Iris pigment epithelial cell (primary cell): ENCODE data around the gene MINK1.
"Not testable (repeated sequence)": the region's sequence is repeated elsewhere in the genome, so short reads cannot be mapped to it uniquely, and the experiment has no call there.

Experiments
- DNase-seq: peaks from one replicate; pipeline ENCODE4 v3.0.0-alpha.2; 2011; ENCODE audit warnings: low read depth

Gene MINK1

GRCh38 chr17:4811471-4811870 lies 21.7 kb upstream of the MINK1 start:
- DNase-seq, result no peak

DNA sequence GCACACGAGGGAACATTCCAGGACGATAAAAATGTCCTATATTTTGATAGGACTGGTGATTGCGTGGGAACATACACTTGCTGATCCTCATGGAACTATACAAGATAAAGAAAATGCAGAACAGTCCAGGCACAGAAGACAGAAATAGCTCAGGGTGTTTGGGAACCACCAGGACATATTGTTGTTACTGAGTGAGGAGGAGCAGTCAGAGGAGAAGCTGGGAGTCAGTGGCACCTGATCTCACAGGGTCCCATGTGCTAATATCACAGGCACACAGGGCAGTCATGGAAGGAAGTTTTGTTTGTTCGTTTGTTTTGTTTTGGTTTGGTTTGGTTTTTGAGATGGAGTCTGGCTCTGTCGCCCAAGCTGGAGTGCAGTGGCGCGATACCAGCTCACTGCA lies 20.4 kb upstream of the MINK1 start:
- DNase-seq, result no peak

- no peak for DNase-seq
These were observed 18.0 kb upstream of the MINK1 start for GRCh38 chr17:4815043-4815675.

- DNase-seq, result no peak
These were observed 16.3 kb upstream of the MINK1 start for GRCh38 chr17:4816826-4817225.

GRCh38 chr17:4818276-4818675 lies 14.9 kb upstream of the MINK1 start:
- no peak for DNase-seq

- no peak for DNase-seq
These were observed 10.3 kb upstream of the MINK1 start for GRCh38 chr17:4822835-4823234.

DNA sequence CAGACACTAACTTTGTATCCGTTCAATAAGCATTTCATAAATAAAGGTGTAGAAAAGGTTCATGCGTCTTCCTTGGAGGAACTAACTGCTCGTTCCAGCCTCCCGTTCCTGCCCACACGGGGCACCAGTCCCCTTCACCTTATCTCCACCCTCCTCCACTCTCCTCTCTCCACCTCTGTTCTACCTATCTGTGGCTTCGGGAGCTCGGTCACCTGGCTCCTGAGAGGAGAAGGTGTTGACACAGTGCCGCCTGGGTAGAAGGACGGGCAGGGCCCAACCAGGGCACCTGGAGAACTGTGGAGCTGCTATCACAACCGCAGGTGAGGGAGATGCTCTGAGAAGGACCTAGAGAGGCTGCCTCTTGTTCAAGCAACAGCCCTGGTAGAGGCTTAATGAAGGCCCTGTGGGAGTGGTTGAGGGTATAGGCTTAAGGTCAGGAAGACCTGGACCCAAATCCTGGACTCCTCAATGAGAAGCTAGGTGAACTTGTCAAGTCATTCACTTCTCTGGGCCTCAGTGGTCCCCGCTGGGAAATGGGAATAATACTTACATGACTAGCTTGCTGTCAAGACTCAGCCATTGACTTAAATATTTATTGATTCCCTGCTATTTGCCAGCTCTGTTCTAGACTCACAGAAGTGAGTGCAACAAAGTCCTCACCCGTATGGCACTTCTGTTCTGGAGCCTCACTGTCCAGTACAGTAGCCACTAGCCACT lies 9.6 kb upstream of the MINK1 start:
- no peak for DNase-seq

- no peak for DNase-seq
These were observed 5.7 kb upstream of the MINK1 start for GRCh38 chr17:4827399-4827798.

DNA sequence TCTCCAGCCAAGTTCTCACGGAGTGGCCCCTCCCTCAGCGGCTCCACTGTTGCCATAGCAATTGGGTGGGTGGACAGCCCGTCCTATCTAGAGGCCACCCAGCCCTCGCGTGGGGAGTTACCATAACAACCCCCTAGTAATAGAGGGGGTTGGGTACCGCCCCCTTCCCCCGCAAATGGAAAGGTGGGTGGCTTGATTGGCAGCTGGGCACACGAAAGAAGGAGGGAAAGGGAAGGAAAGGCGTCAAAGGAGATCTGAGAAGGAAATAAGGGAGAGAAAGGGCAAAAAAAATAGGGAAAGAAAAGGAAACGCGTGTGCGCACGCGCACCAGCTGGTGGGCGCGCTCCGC lies 337 bp upstream of the MINK1 start:
- not testable (repeated sequence) for DNase-seq

DNA sequence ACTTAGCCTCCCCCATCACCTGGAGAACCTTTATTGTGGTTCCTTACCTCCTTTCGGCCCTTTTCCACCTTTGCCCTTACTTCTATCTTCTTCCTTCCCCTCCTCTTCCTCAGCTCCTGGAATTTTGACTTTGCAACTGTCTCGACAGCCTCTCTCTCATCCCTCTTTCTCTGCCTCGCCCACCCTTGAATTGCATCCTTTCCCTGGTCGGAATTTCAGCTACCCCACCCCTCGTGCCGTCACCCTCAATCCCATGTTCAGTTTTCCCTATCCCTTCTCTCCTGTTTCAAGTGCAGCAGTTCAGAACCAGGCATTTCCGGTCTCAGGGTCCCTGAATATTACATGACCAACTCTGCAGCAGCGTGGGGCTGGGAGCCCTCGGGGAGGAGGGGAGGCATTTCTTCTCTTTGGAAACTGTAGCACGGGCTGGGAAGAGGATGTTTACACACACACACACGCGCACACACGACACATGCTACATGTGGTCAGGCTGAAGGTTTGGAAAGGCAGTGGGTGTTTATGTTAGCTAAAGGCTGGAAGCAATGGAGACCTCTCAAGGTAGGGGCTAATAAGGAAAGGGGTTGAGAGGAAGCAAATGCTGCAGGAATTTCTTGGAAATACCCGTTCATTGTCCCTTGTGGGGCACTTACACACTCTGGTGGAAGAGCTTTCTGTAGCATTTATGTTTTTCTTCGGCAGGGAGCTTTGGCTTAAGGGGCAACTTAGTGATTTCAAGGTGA lies 971 bp downstream of the MINK1 start:
- peak; percentile 66 for DNase-seq

- no peak for DNase-seq
These were observed 1.5 kb downstream of the MINK1 start for GRCh38 chr17:4834681-4835020.

DNA sequence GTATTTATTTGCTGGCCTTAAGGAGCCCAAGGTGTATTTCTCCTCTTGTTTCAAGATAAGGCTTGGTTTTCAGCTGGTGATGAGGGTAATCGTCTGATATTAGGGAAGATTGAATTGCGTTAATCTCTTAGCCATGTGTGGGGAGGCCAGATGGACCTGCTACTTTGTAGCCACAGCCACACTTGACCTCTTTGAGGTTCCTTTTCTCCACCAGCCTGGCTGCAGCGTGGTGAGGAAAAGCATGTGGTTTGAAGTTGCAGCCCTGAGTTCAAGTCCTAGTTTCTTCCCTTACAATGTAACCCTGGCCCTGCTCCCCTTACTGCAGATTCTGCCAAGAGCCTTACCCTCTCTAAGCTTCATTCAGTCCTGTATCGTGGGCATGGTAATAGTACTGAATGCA lies 3.1 kb downstream of the MINK1 start:
- DNase-seq, result no peak

DNA sequence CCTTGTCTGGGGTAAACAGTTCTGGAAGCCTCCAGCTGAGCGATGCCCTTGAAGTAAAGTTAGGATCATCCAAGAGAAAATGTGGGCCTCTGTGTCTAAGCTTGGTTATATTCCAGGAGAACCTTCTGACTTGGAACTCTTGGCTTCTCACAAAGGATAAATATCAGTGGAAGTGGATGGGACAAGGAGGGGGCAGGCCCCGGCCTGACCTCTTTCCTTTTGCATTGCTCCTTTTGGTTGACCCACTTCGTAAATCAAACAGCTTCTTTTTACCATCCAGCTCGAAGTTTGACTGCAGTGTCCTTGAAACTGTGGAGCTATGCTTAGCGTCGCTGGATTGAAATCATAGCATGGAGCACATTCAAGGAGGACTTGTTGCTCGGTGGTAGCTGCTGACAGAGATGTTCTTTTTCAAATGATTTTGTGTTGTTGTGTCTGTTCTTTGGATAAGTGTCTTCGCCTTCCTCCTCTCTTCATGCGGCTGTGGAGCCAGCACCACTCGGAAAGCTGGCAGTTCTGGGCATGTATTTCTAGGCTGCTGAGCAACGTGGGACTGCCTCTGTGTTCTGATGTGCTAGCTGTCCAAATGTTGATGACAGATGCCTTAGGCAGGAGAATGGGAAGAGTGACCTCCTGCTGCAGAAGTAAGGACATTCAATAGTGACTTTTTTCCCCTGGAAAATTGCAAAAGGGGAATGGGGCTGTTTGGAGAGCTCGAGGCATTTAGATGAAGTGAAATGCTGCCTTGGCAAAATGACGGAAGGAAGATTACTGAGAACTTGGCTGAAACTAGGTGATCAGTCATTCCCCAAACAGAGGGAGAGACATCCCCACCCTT lies 4.5 kb downstream of the MINK1 start:
- DNase-seq, result no peak

DNA sequence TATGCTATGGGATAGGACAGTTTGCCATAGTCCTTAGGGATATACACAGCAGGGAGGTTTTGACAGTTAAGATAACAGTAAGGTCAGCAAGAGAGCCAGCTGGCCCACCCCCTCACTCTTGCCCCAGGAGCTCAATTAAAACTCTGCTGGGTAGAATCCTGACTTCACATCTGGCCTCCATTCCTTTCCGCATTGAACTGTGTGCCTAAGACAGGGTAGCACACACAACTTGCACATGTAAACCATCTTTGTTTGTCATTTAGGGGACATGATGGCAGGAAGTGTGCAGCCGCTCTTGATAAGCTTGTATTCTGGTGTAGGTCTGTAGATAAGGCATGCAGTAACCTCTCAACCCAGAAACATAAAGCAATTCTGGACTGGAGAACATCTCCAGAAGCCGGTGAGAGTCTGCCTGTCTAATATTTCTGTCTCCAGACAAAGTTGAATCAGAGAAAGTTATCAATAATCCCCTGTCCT lies 5.2 kb downstream of the MINK1 start:
- DNase-seq, result no peak

GRCh38 chr17:4839221-4839620 lies 6.1 kb downstream of the MINK1 start:
- no peak for DNase-seq

DNA sequence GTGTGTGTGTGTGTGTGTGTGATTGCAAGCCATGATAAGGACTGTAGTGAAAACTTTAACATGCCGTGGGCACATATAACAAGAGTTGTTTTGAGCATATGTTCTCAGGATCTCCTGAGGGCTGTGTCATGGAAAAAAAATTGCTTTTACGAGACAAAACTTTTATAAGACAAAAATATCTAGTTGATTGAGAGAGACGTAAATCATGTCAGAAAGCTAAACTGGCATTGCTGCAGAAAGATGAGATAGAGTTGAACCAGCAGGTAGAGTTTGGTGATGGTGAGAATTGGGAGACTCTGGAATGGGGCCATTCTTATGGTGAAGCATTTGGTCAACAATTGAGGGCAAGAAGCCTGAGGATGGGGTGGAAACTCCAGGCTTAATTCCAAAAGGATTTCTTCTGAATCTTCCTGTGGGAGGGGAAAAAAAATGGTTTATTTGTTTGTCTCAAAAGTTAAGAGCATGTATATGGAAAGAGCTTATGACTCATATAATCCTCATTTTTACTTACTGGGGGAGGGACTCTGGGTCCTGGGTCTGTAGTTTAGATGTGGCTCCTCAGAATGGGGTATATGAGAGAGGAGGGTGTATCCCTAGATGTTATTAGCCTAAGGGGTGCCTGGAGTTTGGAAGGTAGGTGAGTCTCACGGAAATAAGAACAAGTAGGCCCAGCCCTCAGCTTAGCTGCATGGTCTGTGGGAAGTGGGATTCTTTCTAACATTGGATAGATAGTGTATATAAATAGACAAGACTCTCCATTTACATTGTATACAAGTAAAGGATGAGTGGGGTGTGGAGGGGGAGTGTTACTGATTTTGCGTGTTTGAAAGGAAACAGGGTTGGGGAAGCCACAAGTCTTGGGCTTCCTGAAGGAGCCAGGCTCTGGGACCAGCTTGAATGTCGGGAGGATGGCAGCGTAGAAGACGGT lies 7.1 kb downstream of the MINK1 start:
- DNase-seq, result peak; percentile 26

DNA sequence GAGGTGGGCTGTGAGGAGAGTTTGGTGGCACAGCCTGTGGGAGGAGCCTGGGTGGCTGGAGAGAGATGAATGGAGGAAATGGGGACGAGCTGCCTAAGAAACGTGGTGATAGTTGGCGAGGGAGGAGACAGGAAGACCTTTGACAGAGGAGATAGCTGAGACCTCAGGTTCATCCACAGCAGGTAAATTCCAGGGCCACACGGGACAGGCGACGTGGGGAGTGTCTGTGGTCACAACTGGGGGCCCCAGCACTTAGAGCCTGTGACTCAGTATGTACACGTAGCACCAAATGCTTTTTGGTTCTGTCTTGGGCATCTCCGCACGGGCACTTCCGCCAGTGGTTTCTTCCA lies 7.7 kb downstream of the MINK1 start:
- no peak for DNase-seq

DNA sequence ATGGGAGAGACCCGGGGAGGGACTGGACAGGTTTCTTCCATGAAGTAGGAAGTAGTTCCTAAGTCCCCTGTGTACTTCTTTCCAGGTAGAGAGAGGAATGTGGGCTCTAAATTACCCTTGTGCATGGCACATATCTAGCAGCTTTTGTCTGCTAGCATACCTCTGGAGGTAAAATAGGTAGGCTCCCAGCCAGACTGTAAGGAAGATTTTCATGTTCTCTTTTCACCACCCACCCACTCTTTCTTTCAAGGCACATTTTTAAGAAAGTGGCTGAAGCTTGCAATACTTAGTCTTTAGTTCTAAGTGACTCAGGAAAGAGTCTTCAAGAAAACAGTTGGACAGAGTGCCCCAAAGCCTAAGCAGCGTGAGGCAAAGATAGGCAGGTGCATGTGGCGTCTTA lies 9.2 kb downstream of the MINK1 start:
- no peak for DNase-seq

- no peak for DNase-seq
These were observed 10.3 kb downstream of the MINK1 start for GRCh38 chr17:4843321-4844000.

- no peak for DNase-seq
These were observed 12.0 kb downstream of the MINK1 start for GRCh38 chr17:4845118-4845517.
